Right hindlimb (tissue), 1 donor: ENCODE data around the gene CAPN10.

Experiments
- DNase-seq: peaks from one replicate; pipeline ENCODE4 v3.0.0-alpha.2; 2018

CAPN10 gene

DNA sequence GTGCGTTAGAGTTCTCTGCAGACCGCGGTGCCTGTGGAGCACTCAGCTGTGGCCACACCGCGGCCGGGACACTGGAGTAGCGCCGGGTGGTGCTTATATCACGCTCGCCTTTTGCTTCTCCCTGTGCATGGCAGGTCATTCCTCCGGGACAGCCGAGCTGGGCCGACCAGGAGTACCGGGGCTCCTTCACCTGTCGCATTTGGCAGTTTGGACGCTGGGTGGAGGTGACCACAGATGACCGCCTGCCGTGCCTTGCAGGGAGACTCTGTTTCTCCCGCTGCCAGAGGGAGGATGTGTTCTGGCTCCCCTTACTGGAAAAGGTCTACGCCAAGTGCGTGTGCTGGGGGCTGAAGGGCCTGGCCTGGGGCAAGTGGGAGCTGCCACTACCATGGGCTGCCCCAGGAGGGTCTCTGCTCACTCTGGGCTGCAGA lies 4.2 kb downstream of the CAPN10 start:
- no peak for DNase-seq

DNA sequence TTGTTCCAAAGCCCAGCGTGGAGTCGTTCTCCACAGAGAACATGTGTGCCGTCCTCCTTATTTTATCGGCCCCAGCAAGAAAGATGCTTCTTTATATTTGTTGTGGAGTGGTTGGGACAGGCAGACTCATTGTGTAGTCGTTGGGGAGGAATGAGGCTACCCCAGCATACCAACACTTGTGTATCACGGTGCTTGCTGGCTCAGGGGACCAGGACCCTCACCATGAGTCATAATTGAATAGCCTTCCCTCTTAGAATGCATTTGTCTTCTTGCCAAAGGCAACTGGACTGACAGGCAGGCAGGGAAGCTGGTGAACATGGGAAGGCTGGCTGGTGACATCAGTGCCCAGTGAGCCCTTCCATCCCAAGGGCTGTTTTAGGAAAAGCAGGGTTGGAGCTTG lies 4.7 kb downstream of the CAPN10 start:
- DNase-seq, result no peak

DNA sequence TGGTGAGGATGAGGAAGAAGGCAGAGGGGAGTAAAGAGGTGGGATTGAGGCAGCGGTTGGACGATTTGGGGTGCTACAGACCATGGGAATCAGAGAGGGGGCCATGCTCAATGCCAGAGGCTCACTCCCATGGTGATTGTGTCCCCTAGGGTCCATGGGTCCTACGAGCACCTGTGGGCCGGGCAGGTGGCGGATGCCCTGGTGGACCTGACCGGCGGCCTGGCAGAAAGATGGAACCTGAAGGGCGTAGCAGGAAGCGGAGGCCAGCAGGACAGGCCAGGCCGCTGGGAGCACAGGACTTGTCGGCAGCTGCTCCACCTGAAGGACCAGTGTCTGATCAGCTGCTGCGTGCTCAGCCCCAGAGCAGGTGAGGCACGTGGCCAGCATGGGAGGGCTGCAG lies 5.2 kb downstream of the CAPN10 start:
- DNase-seq, result no peak

DNA sequence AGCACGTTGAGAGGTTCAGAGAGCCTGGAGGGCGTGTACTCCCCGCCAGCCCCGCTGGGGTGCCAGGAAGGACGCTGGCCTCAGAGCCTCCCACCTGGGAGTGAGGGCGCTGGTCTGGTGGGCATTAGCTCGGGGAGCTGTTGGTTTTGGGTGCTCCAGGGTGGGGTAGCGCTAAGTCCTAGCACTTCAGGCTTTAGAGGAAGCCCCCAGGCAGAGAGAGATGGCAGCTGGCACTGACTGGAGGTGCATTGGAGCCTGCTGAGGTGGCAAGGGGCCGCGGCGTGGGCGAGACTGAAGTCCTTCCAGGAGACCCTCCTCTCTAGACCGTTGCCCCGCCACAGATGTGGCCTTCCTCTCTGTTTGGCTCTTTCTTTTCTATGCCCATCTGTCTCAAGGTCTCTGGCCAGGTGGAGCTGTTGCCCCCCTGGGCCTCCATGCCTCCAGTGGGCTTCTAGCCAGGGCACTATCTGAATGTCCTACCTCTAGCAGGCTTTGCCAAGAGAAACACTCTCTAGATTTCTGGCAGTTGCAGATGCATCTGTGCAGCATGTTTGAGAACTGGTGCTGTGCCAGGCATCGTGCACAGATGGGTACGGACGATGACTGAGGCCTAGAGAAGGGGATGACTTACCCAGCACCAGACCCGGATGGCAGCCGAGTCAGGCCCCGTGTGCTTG lies 6.6 kb downstream of the CAPN10 start:
- no peak for DNase-seq

DNA sequence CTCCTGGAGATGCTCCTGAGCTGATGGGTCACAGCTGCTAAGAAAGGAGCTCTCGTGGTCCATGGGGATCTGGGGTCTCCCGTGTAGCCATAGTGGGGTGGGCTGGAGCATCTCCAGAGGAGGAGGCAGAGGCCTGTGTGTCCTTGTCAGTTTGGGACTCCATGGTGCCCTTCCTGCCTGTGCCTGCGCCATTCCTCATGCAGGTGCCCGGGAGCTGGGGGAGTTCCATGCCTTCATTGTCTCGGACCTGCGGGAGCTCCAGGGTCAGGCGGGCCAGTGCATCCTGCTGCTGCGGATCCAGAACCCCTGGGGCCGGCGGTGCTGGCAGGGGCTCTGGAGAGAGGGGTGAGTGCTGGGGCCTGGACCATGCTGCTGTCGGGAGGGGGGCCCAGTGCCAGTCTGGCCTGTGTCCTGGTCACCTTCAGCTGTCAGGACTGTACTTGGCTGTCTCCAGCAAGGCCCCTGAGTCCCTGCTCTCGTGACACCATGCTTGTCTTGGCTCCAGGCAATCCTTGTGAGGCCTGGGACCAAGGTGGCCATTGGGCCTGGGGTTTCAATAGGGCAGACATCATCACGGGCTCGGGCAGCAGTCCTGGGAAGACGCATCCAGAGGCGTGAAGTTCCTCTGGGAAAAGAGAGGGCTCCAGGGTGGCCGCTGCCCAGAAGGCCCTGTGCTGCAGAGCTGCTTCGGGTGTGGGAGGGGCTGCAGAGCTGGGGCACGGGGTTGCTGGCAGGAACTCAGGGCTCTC lies 7.3 kb downstream of the CAPN10 start:
- no peak for DNase-seq

DNA sequence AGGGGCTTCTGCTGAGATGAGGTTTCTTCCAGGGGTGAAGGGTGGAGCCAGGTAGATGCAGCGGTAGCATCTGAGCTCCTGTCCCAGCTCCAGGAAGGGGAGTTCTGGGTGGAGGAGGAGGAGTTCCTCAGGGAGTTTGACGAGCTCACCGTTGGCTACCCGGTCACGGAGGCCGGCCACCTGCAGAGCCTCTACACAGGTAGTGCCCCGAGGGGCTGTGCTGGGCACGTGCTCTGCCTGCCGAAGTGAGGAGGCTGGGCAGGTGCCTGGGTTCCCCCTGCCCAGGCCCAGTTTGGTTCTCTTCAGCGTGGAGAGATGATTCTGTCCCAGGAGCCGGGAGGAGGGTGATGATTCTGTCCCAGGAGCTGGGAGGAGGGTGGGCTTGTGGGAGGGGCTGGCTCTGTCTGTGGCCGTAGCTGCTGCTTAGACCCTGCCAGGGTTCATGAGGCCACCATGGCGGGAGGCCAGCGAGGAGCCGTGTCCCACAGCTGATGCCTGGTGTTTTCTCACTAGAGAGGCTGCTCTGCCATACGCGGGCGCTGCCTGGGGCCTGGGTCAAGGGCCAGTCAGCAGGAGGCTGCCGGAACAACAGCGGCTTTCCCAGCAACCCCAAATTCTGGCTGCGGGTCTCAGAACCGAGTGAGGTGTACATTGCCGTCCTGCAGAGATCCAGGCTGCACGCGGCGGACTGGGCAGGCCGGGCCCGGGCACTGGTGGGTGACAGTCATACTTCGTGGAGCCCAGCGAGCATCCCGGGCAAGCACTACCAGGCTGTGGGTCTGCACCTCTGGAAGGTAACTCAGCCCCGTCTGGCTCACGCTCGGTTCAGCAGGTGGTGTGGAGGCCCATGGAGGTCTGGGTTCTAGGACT lies 8.2 kb downstream of the CAPN10 start:
- no peak for DNase-seq

DNA sequence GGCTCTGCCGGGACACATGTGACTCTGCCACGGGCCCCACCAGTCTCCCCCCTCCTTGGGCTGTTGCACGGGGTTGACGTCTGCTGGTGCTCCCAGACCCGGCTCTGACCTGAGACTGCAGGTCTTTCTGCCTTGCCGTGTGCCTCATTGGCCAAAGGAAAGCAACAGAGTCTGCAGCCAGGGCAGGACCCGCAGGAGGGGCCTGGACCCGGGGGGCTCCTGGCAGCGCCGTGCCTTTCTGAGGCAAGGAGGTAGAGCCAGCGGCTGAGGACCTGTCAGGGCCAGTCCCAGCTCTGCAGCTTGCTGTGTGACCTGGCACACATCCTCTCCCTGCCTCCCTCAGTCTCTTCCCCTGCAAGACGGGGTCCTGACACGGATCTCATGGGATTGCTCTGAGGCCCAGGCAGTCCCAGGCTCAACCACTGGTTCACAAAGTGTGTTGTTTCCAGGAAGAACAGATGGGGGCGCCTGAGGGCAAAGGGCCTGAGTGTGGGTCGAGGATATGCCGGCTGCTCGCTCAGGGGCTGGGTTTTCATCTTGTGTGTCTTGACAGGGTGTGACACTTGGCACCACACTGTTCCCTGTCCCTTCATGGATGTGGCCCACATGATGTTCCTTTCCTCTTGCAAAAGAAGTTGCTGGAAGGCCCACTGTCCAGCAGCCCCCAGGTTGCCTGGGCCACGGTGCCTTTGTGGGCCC lies 9.0 kb downstream of the CAPN10 start:
- no peak for DNase-seq

DNA sequence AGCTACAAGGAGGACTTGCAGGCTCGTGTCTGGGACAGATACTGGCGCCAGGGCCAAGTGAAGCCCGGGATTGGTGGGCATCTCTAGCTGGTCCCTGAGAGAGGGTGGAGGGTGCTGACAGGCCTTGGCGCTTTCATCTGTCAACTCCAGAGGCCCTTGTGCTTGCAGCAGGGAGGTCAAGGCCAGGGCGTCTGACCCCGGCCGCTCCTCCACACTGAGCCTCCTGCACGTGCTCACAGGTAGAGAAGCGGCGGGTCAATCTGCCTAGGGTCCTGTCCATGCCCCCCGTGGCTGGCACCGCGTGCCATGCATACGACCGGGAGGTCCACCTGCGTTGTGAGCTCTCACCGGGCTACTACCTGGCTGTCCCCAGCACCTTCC lies 9.5 kb downstream of the CAPN10 start:
- DNase-seq, result no peak

DNA sequence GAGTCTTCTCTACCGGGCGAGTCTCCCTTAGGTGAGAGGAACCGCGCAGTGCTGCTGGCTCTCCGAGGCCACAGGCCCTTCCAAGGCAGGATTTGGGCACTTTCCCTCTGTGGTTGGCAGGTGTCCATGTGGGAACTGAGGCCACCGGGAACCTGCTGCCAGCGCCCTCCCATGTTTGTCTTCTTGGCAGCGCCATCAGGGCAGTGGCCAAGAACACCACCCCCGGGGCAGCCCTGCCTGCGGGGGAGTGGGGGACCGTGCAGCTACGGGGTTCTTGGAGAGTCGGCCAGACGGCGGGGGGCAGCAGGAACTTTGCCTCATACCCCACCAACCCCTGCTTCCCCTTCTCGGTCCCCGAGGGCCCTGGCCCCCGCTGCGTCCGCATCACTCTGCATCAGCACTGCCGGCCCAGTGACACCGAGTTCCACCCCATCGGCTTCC lies 10.0 kb downstream of the CAPN10 start:
- DNase-seq, result no peak

DNA sequence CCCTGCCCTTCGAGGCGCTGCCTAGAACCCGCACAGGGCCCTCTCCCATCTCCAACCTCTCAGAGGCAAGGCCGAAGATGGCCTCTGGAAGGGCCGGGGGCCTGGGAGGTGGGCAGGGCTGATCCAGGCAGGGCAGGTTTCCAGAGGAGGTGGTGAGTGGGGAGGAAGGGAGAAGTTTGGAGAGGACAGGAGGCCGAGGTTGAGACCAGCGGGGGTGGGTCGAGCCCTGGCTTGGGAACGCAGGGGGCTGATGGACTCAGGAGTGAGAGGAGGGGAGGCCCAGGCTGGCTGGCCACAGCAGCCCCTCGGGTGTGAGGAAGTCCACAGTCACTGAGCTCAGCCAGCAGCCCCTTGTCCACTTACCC lies 10.5 kb downstream of the CAPN10 start:
- no peak for DNase-seq

DNA sequence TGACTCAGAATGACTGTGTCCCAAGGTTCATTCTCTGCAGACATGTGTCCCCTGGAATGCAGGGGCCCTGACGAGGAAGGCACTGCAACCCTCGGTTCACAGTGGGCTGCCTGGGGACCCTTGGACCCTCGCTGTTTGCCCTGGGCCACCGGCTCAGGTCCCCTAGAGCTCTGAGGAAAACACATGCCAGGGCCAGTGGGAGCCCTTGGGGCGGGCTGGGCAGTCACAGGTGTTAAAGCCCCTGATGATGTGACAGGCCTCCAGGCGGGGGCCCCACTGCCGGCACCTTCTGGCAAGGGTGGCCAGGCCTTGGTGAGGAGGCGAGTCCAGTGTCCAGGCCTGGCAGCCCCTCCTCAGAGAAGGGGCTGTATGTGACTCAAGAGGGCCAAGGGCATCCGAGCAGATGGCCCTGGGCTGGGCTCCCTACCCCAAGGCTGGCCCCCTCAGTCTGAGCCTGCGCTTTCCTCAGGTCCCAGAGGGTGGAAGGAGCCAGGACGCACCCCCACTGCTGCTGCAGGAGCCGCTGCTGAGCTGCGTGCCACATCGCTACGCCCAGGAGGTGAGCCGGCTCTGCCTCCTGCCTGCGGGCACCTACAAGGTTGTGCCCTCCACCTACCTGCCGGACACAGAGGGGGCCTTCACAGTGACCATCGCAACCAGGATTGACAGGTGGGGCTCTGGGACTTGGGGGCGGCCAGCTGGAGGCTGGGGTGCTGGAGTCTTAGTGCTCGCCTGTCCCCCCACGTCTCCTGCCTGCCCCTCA lies 11.1 kb downstream of the CAPN10 start:
- DNase-seq, result no peak

DNA sequence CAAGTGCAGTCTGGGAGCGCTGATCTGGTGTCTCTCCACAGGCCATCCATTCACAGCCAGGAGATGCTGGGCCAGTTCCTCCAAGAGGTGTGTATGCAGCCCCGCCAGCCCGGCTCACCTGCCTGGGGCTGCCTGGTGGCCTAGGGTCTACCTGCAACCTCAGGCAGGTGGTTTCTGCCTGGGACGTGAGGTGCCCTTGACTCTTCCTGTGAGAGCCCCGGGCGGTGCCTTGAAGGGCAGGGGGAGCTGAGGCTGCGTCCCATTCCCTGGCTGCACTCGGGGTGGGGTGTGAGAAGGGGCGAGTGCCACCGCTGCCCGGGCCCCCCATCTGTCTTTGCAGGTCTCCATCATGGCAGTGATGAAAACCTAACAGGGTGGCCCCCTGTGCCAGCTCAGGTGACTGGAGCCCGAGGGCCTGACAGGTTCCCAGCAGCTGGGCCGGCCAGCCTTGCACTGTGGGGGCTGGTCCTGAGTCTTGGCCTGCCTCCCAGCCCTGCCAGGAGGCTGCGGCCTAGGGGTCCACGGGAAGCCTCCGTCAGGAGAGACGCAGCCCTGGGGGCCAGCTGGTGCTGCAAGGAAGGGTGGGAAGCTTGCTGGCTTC lies 11.9 kb downstream of the CAPN10 start:
- DNase-seq, result no peak

DNA sequence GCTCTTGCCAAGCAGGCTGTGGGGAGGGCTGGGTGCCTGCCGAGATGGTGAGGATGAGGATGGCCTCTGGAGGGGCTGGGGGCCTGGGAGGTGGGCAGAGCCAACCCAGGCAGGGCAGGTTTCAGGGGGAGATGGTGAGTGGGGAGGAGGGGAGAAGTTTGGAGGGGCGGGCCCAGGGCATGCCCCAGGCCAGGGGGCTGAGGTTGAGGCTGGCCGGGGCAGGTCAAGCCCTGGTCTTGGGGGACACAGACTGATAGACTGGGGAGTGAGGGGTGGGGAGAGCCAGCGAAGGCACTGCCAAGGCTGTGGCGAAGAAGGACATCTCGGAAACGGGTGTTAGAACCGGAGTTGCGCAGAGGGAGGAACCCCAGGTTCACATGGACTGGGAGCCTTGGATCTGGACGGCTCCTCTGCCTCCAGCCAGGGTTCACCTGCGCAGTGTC lies 12.6 kb downstream of the CAPN10 start:
- DNase-seq, result no peak

DNA sequence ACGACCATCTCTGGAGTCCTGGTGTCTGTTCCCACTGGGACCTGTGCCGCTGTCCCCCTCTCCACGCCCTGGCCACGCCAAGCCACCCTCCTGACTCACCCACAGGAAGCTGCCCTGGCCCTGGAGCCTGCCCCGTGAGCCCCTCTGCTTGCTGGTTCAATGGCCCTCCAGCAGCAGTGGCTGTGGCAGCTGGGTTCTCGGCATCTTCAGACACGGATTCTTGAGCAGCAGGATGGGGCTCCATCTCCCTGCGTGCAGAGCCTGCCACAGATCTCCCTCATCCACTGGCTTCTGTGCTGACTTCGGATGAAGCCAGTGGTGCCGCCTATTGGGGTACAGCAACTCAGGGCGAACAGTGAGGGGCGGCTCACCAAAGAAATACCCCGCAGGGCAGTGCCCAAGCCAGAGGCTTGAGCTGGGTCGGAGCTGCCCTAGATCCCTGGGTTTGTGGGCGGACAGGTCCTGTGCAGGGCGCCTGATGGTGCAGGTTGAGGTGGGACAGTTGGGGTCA lies 14.0 kb downstream of the CAPN10 start:
- DNase-seq, result no peak

DNA sequence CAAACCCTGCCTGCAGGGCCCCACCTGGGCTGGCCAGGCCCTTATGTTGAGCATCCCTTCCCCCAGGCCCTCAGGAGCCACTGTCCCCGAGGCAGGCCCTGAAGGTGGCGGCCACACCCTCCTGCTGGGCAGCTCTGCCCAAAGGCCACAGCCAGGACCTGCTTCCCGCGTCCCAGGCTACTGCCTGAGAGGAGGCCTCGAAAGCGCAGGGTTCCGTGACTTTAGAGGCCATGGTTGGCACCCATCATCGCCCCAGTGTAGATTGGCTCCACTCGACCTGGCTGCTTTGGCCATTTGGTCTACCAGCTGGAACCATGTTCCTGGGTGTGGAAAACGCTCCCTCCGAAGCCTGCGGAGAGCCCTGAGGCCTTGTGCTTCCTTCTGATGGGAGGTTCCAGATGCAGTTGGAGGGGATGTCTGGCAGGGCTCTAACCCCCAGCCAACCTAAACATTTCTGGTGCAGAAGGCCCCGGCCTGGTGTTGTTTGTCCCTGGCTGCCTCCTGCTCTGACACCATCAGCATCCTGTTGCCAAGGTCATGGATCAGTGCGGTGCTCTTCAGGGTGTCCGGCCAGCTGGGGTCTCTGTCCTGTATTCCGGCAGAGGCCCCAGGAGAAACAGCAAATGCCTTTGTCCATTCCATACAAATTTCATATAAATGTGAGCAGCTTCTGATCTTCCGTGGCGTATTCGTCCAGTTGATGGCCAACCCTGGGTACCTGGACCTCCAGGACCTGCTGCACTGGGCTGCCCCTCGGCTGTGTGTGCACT lies 14.7 kb downstream of the CAPN10 start:
- DNase-seq, result peak; percentile 9

DNA sequence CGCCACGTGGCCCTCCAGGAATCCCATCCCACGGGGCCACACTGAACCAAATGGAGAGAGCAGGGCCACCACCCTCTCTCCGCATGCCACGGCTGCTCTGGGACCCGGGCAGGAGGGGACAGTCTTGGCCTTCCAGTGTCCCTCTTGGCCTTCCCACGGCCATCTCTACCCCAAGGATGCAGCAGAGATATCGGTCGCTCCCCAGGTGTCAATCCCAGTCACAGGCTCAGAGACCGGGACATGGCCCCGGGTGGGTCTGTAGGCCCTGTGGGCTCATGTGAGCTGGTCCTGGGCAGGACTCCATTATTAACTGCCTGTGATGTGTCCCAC lies 15.3 kb downstream of the CAPN10 start:
- peak; percentile 5 for DNase-seq

DNA sequence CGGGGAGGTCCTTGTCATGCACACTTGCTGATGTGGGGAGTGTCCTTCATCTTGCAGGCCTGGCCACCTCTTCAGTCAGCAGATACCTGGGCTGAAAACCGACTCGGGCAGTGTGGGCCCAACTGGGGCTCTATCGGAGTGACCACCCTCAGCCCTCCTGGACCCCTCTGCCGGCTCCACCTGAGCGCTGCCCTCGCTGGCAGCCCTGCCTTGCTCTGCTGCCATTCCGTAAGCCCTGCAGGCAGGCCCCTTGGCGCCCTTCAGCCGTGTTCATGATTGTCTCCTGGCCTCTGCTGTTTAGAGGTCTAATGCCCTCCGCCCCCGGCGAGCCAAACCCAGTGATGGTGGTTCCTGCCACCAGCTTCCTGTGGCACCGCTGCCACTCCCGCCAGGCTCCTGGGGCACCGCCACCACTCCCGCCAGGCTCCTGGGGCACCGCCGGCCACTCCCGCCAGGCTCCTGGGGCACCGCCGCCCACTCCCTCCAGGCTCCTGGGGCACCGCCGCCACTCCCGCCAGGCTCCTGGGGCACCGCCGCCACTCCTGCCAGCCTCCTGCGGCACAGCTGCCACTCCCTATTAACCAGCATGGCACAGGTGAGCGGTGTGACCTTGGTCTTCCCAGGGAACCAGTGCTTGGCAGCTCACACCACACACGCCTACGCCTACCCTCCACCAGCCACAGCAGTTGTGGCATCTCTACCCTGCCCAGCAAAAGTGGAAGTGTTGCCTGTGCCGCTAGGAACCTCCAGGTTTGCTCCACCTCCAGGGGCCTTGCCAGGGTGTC lies 15.9 kb downstream of the CAPN10 start:
- peak; percentile 2 for DNase-seq

DNA sequence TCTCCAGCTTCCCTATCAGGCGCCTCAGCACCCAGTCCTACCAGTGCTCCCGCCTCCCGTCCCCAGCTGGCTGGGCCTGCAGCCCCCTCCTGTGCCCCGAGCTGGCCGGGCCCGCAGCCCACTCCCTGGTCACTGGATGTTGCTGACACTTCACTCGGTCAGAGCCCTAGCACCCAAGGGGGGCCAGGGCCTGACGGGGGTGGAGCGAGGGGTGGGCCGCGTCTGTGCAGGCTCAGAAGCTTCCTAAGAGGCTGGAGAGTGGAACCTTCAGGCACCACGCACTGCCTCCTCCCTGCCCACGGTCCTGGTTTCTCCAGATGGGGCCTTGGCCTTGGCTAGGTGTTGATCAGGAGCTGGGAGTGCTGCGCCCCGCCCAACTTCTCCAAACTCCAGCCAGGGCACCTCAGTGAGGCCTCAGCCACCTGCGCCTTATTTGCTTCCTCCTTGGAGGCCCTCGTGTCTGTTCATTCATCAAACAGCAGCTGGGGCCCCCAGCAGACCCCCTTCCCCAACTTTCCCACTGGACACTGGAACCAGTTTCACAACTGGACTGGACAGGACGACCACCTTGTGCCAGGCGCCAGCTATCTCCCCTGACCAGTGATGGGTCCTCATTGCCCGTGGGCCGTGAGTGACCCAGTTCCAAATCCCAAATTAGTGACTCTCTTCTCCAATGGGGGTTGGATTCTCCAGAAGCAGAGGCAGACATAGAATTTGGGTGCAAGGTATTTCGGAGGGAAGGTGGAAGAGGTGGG lies 16.7 kb downstream of the CAPN10 start:
- peak; percentile 10 for DNase-seq

DNA sequence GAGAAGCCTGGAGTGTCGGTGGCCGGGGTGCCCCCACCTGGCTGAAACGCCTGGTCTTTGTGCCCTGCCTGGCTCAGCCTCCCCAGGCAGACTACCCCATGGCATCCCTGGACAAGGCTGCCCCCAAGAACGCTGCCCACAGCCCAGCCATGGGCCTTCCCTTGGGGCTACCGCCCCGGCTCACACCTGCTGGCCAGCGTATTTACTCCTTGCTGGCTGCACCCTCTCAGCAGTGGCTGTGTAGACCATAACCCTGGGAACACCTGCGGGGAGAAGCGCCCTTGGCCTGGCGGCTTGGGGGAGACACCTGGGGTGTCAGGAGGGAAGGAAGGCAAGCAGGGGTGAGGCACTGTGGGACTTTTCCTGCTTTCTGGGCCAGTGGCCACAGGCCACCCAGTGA lies 17.3 kb downstream of the CAPN10 start:
- peak; percentile 7 for DNase-seq
